GM19372 (cell line): ENCODE measurements around the gene TGM6.
"Not testable (repeated sequence)": the region's sequence is repeated elsewhere in the genome, so short reads cannot be mapped to it uniquely, and the experiment has no call there.

Experiments
- ATAC-seq: cut with Tn5 transposase; IDR thresholded peaks from one replicate; pipeline ENCODE4 v1.9.1; 2021; ENCODE audit warnings: mild to moderate bottlenecking, low read depth, moderate library complexity; ENCODE audit not compliant: unreplicated experiment

Gene TGM6

GRCh38 chr20:2397091-2397490 lies 16.4 kb downstream of the TGM6 start:
- ATAC-seq: no peak

- no peak for ATAC-seq
Observed at GRCh38 chr20:2397595-2398145, 17.0 kb downstream of the TGM6 start.

DNA sequence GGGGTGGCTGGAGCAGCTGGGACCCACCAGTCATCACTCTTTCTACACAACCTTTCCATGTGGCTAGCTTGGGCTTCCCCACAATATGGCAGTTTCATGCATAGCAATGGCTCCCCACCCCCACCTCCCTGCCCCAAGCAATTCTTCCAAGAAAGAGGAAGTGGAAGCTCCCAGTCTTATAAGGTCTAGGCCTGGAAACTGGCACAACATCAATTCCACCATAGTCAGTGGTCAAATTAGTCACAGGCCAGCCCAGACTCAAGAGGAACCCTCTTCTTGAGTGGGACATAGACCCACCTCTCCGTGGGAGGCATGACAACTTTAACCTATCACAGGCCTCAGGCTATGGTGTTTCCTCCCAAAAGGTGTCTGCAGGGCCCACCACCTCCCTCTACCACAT lies 17.7 kb downstream of the TGM6 start:
- ATAC-seq: no peak

GRCh38 chr20:2399390-2399789 lies 18.7 kb downstream of the TGM6 start:
- no peak for ATAC-seq

GRCh38 chr20:2400290-2400689 lies 19.6 kb downstream of the TGM6 start:
- ATAC-seq: no peak

DNA sequence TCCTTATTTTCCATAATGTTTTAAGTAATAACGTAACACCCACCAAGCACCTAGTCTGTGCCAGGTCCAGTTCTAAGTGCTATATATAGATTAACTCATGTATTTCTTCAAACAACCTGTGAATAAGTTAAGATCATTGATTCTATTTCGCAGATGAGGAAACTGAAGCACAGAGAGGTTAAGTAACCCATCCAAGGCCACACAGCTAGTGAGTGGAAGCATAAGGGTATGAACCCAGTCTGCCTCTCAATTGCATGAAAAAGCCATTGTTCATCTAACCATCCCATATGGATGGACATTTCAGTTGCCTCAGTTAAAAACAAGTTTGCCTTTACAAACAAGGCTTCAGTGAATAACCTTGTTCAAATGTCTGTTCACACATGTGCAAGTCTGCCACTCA lies 20.8 kb downstream of the TGM6 start:
- ATAC-seq: no peak

DNA sequence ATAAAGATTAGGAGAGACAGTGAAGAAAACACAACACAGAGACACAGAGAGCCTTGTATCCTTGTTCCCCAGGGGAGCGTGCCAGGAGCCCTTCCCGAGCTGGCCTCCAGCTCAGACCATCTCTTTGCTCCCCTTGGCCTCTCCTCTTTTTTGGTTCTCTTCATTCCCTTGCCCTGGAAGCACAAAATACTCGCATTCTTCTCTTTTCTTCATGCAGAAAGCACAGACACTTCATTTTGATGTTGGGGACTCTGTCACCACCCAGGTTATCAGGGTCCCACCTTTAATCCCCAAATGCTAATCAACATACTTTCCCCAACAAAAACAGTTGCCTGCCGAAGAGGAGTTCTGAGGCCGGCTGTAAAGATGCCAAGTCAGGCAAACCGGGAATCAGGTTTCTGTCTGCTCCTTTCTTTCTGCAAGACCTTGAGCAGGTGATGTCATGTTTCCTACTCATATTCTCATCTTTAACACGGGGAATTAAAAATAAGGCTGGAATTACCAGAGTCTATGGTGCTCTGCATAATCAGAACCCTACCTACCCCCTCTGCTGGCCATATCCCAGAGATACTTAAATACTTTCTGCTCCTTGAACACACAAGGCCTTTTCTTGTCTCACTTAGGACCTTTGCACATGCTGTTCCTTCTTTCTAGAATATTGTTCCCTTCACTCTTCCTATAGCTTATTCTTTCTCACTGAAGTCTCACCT lies 21.7 kb downstream of the TGM6 start:
- ATAC-seq: no peak

DNA sequence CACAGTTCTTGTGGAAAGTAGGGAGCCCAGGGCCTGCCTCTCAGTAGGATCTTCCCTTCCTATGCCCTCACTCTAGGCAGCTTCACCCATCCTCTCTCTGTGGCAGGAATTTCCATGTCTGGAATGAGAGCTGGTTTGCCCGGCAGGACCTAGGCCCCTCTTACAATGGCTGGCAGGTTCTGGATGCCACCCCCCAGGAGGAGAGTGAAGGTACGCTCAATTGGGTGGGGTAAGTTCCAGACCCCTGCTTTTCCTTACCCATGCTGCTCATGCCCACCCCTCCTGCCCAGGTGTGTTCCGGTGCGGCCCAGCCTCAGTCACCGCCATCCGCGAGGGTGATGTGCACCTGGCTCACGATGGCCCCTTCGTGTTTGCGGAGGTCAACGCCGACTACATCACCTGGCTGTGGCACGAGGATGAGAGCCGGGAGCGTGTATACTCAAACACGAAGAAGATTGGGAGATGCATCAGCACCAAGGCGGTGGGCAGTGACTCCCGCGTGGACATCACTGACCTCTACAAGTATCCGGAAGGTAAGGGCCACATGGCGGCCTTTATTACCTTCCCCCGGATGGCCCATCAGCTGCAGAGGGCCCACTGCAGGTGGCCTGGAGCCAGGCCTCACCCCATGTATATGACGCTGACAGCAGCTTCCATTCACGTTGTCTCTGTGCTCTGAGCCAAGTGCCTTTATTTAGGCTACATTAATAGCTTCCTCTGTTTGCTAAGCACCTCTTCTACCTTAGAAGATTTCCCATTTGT lies 22.8 kb downstream of the TGM6 start:
- no peak for ATAC-seq

- ATAC-seq: no peak
Observed at GRCh38 chr20:2405693-2406065, 25.0 kb downstream of the TGM6 start.

DNA sequence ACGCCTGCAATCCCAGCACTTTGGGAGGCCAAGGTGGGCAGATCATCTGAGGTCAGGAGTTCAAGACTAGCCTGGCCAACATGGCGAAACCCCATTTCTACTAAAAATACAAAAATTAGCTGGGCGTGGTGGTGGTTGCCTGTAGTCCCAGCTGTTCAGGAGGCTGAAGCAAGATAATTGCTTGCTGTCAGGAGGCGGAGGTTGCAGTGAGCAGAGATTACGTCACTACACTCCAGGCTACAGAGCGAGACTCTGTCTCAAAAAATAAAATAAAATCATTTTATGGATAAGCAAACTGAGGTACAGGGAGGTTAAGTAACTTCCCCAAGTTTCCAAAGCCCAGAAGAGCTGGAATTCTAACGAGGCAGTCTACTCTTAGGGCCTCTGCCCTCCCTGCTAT lies 26.7 kb downstream of the TGM6 start:
- ATAC-seq: not testable (repeated sequence)

GRCh38 chr20:2408111-2408510 lies 27.4 kb downstream of the TGM6 start:
- ATAC-seq: no peak

DNA sequence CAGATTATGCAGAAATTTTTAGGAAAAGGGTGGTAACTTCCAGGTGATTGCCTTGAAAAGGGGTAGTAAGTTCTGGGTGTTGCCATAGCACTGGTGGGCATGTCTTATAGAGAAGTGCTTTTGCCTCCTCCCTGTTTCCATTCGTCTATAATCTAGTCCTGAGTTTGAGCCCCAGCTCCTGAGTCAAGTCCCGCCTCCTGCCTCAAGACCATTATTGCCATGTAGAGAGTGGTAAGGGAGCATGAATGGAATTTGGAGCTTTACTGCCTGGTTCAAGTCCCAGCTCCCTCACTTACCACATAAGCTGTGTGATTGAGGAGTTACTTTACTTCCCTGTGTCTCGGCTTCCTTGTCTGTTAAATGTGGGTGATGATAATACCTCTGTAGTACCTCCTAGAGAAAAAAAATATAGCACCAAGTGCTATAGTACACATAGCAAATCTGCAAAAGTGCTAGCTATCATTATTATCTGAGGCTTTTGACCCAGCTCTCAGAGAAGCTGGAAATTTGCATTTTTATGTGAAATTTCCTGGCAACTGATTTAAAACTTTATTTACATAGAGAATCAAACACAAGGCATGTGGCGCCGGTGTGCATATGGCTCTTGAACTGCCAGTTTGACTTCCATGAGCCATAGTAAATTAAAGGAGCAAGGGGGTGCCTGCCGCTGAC lies 36.0 kb downstream of the TGM6 start:
- no peak for ATAC-seq

DNA sequence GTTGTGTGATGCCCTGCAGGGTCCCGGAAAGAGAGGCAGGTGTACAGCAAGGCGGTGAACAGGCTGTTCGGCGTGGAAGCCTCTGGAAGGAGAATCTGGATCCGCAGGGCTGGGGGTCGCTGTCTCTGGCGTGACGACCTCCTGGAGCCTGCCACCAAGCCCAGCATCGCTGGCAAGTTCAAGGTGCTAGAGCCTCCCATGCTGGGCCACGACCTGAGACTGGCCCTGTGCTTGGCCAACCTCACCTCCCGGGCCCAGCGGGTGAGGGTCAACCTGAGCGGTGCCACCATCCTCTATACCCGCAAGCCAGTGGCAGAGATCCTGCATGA lies 36.5 kb downstream of the TGM6 start:
- no peak for ATAC-seq

GRCh38 chr20:2418388-2418787 lies 37.7 kb downstream of the TGM6 start:
- ATAC-seq: no peak

- ATAC-seq: no peak
Observed at GRCh38 chr20:2420510-2420909, 39.8 kb downstream of the TGM6 start.

- ATAC-seq: no peak
Observed at GRCh38 chr20:2421247-2421646, 40.5 kb downstream of the TGM6 start.

GRCh38 chr20:2429051-2429450 lies 48.4 kb downstream of the TGM6 start:
- no peak for ATAC-seq

- no peak for ATAC-seq
Observed at GRCh38 chr20:2430538-2430937, 49.8 kb downstream of the TGM6 start.

- no peak for ATAC-seq
Observed at GRCh38 chr20:2431185-2431584, 50.5 kb downstream of the TGM6 start.

- ATAC-seq: no peak
Observed at GRCh38 chr20:2446845-2447244, 66.1 kb downstream of the TGM6 start.

GRCh38 chr20:2449386-2449785 lies 68.7 kb downstream of the TGM6 start:
- no peak for ATAC-seq

DNA sequence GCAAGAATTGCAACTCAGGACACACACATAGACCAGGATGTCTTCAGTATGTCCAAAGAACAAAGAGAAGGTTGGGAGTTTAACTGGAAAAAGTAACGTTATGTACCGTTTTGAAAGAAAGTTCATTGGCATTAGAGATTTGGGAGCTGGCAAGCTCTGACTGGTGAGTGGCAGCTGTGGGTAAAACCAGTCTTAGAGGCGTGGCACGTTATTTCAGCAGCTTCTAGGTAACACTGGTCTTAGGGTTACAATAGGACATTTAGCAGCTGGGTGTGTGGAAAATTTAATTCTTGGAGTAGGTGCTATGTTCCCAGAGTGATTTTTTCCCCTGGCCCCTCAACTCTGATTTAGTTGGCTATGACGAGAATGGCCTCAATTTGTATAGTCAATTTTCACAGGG lies 70.7 kb downstream of the TGM6 start:
- no peak for ATAC-seq
